NOMO-1 (cell line): Measurements from ENCODE around the gene MRPL14.

ENCODE experiments used
- DNase-seq, 2 experiments: peaks; one replicate each; lab custom pipeline; 2025; ENCODE audit not compliant: unreplicated experiment in 2 of 2; lab: John Stamatoyannopoulos, UW

MRPL14 gene

DNA sequence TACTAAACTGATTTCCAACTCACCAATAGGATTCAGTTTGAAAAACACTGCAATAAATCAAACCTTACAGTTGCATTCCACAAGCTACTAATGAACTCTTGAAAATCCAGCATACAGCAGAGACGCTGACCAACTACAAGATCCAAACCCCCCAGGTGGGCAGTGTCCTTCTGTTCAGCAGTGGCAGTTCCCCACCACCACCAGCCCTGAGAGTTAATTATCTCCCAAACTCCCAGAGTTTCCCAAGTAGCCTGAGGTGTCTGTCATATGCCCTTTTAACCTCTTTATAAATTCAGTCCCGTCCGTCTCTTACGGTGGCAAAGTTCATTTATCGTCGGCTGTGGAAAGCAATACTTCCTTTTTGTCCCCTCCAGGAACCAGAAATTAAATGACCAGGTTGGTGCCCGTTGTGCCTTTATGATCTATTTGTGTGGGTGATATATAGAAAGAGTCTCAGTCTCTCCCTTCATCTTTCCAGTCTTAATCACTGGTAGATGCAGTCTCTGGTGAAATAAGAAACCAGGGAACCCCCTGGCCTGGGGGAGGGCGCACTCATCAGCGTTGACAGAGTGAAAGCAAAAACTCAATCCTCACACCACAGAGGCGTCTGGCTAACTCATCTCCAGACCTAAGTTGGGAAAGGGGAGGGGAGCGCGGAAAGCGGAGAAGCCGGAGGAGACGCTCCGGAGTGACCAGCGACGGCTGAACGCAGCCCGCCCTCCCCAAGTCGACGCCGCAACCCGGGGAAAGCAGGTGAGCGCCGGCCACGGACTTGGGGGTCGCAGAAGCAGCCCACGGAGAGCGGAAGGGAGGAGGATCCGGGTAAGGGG, 717 bp downstream of the MRPL14 start:
- DNase-seq = peak in 1 of 2 experiments; percentile 59

DNA sequence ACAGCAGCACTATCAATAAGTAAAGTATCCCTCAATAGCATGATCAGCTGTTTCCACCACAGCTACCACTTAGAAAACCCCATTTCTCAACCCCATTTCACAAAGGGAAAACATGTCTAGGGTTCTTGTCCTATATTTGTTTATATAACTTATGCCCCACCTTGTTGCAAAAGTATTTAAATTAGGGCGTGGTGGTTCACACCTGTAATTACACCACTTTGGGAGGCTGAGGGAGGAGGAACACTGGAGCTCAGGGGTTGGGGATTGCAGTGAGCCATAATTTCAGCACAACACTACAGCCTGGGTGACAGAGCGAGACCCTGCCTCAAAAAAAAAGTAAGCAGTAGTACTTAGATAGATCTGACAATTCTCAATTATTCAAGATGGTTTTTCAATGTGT, 3.7 kb downstream of the MRPL14 start:
- DNase-seq = no peak

DNA sequence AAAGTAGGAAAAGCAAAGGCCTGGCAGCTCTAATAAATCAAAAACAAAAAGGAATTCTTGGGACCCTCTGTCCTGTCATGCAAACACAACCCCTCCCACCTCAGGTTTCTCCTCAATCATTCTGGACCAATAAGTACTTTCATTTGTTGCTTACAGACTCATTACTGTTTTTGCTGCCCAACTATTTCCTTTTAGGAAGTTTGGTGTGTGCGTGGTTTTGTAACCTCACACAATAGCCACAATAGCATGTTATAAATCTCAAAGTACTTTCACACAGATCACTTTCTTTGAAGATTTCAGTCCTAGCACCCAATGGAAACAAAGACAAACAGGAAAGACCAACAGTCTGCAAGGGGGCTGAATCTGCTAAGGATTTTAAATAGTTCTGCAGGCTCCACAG, 4.5 kb downstream of the MRPL14 start:
- peak; percentile 9 to 42 for DNase-seq

DNA sequence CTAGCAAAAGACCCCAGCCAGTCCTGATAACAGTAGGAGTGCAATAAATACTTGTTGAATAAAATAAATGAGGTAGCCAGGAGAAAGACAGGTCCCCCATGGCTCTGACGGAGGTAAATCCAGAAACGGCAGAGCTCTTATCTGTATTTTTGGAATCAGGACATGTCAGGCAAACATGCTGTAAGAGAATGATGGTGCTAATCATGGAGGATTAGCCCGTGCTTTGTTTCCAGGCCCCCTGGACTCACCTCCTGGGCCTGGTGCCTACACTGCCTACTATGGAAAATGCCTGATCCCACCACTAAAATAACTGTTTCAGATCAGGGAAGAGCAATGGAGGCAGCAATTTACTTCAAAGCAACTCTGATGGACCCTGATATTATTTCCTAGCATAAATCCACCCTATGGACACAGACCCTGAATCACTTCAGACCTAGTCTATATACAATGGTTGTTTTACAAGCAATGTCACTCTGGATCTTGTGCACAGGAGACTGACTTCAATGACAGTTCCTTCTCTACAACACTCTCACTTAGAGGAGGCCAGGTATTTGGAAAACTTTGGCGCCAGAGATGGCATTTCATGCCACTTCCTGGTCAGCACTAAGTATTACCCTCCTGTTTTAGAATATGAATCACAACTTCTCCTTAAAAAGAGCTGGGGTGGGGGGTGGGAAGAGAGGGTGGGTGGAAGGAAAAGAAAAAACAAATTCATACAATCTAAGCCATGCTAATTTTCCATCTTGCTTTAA, 6.4 kb downstream of the MRPL14 start:
- DNase-seq = no peak

DNA sequence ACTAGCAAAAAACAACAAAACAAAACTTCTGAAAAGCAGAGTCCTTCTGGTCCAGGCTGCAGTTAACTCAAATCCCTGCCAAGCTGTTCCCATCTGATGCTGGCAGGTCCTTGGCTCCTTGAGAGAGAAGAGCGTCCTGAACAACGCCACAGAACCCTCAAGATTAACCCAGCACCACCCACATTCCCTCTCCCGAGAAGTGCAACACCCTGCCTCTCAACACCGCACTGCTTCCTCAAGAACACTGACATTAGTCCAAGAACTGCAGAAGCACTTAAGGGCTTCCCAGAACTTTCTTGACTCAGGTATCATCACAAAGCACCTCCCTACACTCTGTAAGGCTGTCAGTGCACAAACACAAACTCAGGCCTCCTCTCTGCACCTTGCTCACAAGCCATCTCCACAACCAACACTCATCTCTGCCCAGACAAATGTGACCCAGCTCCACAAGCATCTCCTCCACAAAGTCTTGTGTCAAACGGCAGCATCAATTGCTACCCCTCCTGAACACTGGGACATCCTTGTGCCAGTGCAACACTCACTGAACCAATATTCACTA, 7.5 kb downstream of the MRPL14 start:
- no peak for DNase-seq

DNA sequence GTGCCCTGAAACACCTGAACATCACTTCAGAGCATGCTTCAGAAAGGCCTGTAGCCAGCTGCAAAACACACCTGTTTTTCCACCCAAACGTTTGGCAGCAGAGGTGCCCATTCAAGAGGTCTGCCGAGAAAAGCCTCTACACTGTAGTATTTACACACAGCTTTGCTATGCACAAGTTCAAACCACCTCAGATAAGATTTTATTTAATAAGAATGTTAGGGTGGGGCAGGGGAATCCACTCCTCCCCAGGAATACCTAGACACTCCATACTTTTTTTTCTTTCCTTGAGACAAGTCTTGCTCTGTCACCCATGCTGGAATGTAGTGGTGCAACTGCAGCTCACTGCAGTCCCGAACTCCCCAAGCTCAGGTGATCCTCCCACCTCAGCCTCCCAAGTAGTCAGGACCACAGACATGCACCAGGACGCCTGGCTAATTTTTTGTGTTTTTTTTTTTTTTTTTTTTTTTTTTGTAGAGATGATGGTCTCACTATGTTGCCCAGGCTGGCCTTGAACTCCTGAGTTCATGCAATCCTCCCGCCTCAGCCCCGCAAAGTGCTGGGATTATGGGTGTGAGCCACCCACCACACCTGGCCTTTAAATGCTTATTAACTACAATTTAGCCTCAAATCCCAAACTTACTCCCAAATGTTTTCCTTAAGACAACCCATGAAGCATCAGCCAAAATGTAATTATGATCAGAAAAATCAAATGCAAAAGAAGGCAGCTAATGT, 9.7 kb downstream of the MRPL14 start:
- DNase-seq = no peak

DNA sequence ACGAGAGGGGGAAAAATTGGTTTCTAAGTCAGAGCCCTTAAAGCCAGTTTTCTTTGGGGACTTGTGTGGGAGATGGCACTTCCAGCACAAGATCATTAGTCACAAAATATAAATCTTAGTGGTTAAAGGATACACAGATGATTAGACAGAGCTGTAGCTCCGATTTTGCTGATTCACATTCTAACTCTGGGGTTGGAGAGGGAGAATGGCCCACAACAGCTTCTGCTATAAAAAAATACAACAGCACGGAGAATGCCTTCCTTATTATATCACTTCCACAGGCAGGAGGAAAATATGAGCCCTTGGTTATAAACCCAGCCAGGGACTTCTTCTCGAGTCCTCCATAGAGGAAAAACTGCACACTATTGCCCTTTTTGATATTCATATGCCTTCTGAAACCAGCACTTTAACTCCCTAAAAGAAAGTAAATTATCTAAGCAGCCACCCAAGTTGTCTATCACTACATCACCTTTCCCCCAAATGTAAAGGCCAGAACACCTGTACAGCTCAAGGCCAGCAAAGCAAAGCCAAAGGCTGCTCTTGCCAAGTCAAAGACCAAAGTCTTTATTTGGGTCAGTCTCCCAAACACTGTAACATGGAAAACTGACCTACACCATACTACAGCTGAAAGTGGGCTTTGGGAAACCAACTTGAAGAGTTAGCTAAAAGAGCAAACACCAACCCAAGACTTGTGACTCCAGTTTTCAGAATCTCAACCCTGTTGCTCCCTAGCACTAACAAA, 10.4 kb downstream of the MRPL14 start:
- DNase-seq = no peak

DNA sequence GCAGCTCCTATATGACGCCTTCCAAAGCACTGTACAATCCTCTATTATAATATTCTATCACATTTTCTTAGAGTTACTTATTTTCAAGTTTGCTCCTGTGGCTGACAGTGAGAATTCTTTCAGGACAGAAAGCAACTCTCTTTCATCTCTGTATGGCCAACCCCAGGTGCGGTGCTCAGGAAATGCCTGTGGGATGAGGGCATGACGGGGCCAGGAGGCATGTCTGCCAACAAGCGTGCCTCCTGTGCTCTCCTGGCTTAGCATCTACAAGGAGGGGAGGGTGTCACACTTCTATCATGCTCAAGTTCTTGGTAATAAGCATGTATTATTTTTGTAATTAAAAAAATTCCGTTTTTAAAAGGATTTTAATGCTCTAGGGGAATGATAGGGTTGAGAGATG, 11.4 kb downstream of the MRPL14 start:
- no peak for DNase-seq

DNA sequence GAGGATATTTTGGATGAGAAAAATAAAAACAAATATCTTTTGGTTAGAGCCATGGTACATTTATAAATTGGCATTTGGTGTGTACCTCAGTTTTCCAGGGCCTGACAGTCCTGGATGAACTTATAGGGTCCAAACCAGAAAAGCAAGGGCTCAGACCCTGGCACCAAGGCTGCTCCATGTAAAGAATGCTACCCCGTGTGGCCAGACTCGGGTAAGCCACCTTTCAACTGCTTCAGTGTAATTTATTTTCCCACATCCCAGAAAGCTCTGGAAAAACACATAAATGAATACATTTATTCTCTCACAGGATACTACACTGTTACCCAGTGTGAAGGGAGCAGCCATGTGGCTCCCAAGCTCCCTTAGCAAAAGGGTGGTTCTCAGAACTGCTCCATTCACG, 13.8 kb downstream of the MRPL14 start:
- no peak for DNase-seq

DNA sequence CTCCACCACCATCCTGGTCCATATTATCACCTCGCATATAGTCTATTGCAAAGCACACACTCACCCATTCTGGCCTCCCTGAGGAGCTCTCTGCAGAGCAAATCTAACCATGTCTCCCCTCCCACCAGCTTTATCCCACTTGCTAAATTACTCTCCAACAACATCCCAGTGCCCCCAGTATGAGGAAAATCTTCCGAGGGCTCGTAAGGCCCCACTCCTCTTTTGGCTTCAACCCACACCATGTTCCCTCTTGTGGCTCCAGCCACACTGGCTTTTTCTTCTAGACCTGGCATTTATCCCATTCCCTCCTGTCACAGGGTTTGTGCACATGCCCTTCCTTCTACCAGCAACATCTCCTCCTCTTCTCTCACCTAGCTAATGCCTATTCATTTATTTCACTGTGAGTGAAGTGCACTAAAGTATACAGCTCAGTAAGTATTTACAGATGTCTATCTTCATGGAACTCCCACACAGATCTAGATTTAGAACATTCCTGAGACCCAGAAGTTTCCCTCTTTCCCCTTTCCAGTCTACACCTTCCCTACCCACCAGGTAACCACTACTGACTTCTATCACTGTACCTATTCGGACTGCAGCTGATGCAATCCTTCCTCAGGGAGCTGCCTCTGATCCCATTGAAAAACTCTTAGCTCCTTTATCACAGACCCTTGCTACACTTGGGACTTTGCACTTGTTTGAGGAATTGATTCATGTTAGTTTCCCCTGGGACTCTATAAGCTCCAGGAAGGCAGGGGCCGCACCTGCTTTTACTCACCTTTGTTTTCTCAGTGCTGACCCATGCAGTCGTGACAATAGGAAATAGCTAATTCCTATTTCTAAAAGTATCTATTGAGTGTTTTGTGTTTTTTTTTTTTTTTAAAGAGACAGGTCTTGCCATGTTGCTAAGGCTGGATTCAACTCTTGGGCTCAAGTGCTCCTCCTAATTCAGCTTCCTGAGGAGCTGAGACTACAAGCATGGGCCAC, 15.5 kb downstream of the MRPL14 start:
- no peak for DNase-seq

DNA sequence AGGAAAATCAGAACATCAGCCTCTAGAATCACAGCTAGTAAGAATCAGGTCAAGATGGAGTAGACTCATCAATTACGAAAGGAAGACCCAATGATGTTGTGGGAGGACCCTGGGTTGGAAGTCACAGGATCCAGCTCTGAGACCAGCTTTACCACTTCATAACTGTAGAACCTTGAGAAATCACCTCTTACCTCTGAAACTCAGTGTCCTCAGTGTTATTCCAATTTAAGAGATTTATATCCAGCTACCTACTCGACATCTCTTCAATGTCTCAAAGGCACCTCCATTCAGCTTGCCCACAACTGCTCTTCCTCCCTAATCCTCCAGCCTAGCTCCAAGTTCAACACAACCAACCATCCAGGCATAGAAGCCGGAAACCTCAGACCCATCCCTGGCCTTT, 16.3 kb downstream of the MRPL14 start:
- no peak for DNase-seq

DNA sequence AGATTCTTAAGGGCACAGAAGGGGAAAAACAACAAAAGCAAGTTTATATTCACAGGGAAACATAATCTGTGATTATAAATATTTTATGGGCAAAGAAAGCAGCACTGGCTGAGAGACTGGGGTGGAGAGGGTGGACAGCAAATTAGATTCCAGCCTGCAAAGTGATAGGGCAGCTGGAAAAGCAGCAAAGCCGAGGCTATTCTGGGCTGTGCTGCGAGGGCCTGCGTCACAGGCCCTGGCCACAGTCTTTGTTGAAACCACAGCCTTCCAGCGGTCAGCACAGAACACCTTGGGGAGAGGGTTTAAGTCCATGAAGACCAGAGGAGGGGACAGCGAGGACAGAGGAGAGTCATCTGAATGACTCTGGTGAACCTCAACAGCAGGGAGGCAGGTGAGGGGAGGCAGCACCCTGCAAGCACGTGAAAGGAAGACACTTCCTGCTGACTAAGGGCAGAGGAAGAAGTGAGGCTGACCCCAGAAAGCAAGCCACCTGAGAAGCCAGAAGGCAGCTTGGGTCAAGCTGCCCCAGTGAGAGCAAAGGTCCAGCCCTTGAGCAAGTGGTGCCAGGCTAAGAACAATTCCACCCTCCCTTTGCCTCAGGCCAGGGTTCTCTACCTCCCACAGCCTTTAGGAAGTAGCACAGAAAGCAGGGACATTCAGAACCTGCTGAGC, 17.1 kb downstream of the MRPL14 start:
- no peak for DNase-seq

DNA sequence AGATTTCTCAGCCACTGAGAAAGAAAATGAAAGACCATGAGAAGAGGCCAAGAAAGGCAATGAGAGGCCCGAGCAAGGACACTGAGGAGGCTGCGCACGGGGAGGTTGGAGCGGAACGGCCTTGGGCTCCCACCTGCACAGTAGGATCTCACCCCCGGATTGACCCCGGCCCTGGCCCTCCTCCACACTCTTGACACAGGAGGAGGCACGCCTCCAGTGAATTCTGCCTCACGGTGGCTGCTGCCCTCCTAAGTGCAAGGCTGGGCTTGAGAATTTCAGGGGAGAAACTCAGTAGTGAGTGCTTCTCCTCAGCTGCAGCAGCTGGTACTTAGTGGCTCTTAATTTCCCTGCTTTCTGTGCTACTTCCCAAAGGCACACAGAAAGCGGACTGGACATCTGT, 18.0 kb downstream of the MRPL14 start:
- no peak for DNase-seq

DNA sequence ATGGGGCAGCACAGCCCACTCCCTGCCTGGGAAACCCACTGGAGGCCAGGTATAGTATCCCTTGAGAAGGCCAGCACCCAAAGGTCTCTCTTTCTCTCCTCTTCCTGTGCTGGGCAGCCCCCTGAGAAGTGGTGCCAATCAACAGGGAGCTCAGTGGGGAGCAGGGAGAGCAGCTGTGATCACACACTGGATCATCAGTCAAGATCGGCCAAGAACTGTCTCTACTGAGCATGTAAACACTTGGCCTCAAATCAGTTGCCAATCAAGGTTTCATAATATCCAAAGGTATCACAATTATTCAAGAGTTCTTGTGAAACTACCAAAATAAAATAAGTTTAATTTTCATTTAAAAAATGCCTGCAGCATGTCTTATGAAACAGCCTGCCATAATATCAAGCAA, 18.8 kb downstream of the MRPL14 start:
- no peak for DNase-seq

DNA sequence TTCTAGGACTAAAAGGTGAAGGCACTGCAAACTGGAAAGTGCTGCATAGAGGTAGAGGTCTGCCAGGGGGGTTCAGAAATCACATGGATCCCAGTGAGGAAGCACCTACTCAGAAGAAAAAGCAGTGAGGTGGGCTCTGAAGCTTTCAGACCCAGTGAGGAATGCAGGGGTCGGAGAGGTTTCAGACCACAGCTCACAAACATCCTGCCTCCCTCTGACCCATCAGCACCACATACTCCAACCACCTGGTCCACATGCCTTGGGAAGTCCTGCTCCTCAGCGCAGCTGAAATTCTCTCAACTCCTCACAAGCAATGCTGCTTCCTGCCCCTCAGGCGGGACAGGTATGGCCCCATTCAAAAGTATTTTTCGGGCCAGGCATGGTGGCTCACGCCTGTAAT, 20.2 kb downstream of the MRPL14 start:
- DNase-seq = no peak

DNA sequence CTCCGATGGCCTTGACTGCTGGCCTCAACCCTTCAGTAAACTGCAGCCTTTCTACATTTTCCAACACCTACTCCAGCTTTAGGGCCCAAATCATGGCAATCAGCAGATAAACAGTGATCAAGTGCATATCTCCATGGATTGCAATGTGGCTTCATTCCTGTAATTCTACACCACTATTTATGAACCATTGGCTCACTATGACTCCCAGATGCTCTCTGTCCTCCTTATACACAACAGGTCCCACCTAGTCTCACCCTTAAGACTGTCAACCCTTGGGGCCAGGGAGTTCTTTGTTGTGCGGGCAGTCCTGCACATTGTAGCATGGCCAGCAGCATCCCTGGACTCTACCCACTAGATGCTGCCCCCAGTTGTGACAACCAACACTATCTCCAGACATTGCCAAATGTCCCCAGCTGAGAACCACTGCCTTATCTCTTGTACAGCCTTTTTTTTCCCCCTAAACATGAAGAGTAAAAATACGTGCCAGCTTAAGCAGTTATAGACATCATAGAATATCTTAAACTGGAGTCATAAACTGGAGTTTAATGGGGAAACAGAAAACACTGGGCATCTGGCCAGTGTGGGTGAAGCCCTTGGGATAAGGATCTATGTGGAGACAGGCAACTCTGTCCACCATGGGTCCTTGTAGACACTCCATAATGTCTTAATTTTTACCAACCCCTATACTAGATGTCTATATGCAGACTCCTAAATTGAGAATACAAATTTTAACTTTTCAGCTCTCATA, 21.1 kb downstream of the MRPL14 start:
- no peak for DNase-seq

DNA sequence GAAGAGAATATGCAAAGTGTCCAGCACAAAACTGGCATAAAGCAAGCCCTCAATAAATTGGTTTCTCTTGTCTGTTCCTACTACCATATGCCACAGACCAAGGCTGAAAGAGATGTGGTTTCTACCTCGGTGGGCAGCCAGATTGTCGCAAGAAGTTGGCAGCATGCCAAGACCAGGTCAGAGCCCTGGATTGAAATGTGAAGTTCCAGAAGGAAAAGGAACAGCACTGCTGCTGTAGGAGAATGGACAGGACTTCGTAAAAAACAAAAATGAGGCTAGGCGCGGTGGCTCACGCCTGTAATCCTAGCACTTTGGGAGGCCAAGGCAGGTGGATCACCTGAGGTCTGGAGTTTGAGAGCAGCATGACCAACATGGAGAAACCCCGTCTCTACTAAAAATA, 22.1 kb downstream of the MRPL14 start:
- DNase-seq = no peak

DNA sequence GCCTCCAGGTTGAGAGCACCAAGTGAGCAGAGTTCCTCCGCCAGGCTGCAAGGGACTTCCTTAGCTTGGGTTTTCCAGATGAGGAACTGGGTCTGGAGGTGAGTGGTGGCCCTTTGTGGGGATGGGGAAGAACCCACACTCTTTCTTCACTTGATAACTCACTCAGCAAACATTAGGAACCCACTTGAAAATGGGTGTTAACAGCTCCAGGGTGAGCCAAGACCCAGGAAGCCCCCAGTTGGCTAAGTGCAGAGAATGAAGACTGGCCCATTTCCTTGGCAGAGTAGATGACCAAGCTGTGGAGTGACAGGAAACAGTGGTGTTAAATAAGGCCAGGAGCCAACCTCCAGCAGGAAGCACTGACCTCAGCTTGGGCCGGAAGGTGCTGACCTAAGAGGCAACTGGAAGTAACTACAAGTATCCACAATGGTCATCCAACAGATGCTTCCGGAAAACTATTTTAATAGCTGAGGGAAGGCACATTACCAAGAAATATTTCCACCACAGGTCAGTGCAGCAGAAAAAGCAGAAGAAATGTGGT, 22.7 kb downstream of the MRPL14 start:
- DNase-seq = no peak
